Measurements from ENCODE around the gene YEATS4. TPM values are rescaled to one million over a fixed set of nuclear protein-coding genes. Genes with fewer than 3 reads are reported as not detected.

Gene YEATS4
- total RNA-seq, 2 experiments from 2014 or later = 26.2 TPM

DNA sequence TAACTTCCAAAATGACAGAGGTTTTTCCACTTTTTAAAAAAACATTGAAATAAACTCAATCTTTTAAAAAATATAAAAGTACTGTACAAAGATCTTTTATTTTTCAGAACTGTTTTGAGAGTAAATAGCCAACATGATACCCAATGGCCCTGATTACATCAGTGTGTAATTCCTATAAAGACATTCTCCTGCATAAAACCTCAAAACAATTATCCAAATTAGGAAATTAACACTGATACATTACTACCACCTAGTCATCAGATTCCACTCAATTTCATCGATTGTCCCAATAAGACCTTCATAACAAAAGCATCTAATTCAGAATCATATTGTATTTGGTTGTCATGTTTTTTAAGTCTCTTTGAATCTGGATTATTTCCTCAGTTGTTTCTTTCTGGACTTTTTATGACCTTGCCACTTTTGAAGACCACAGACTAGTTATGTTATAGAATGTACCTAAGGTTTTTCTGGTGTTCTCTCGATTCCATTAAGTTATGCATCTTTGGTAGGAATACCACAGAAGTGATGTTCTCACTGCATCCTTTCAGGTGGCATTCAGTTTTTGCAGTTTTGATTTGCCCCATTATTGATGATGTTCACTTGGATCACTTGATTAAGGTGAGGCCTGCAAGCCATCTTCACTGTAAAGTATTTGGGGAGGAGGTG lies 4.0 kb upstream of the YEATS4 start:
- ChIA-PET CTCF (interaction anchor here (0.6 kb wide), 1 partner anchor 215 kb away, joined by 3 read pairs; no protein-coding TSS in a partner anchor), POLR2A (no interaction called here)
- Histone ChIP-seq H3K27ac (ENCODE audit: low read depth in 1 of 2, low read length in 2 of 2) (no peak overlapping the region), H3K36me3 (ENCODE audit: insufficient read depth, low read length) (no peaks in the 10 kb centered on the region), H3K4me1 (ENCODE audit: insufficient read depth, low read length) (peaks cover 11% of the 10 kb centered on the region), H3K4me3 (ENCODE audit: low read length) (no peak overlapping the region), H3K27me3 (ENCODE audit: control insufficient read depth in 1 of 2, insufficient read depth in 2 of 2, low read length in 2 of 2) (no peaks in the 10 kb centered on the region), H3K9me3 (ENCODE audit: control insufficient read depth in 1 of 2, insufficient read depth in 1 of 2, low read length in 2 of 2) (no peaks in the 10 kb centered on the region)
- peaks cover 5% of the 10 kb centered on the region for H3K27me3 Mint-ChIP-seq
- H3K9me3 Mint-ChIP-seq = no peaks in the 10 kb centered on the region
- no peak for DNase-seq
- H3K4me3 Mint-ChIP-seq = no peak overlapping the region
- H3K27ac Mint-ChIP-seq = no peak overlapping the region
- peaks cover 5% of the 10 kb centered on the region for H3K36me3 Mint-ChIP-seq (ENCODE audit: low read depth)
- TF ChIP-seq CTCF (IDR thresholded peaks at IDR 0.05) = no peak
- intact Hi-C loops (cut with DNase I, micrococcal nuclease) = loop anchor here (2.0 to 10.0 kb wide), 7 partner anchors 25 to 1219 kb away; partner anchors contain the start of gene CCT2 (in 1 of the 2)
- peaks cover 19% of the 10 kb centered on the region for H3K4me1 Mint-ChIP-seq (ENCODE audit: low read depth)
- no peak for ATAC-seq (ENCODE audit: poor library complexity)

DNA sequence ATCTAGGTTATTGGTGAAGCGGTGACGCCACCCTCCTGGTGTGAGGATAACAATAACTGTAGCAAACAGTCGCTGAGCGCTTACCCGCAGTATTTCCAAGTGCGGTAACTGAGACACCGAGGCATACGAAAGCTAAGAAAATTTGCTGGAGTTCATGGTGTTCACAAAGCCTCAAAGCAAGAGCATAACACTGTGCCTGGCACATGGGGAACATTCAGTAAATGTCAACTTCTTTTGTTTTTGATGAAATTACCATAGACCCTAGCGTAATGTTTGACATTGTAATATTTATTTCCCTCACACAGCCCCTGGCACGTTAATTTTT lies 767 bp downstream of the YEATS4 start:
- ChIA-PET CTCF (interaction anchor here (0.7 kb wide), 1 partner anchor 210 kb away, joined by 3 read pairs; no protein-coding TSS in a partner anchor), POLR2A (interaction anchor here (0.9 to 4.7 kb wide), 2 partner anchors 27 to 29 kb away, joined by 3 to 38 read pairs; no protein-coding TSS in a partner anchor)
- Histone ChIP-seq H3K4me3 (ENCODE audit: low read length) (peak overlapping the region; percentile 100), H3K36me3 (ENCODE audit: insufficient read depth, low read length) (peaks cover 11% of the 10 kb centered on the region), H3K27me3 (ENCODE audit: control insufficient read depth in 1 of 2, insufficient read depth in 2 of 2, low read length in 2 of 2) (no peaks in the 10 kb centered on the region), H3K27ac (ENCODE audit: low read depth in 1 of 2, low read length in 2 of 2) (peak overlapping the region; percentile 96 to 99), H3K4me1 (ENCODE audit: insufficient read depth, low read length) (peaks cover 21% of the 10 kb centered on the region), H3K9me3 (ENCODE audit: control insufficient read depth in 1 of 2, insufficient read depth in 1 of 2, low read length in 2 of 2) (no peaks in the 10 kb centered on the region)
- peak overlapping the region; percentile 97 for H3K4me3 Mint-ChIP-seq
- H3K36me3 Mint-ChIP-seq (ENCODE audit: low read depth) = peaks cover 19% of the 10 kb centered on the region
- peak overlapping the region; percentile 95 for H3K27ac Mint-ChIP-seq
- peaks cover 27% of the 10 kb centered on the region for H3K4me1 Mint-ChIP-seq (ENCODE audit: low read depth)
- DNase-seq (no peak), ATAC-seq (ENCODE audit: poor library complexity) (no peak)
- H3K27me3 Mint-ChIP-seq = no peaks in the 10 kb centered on the region
- H3K9me3 Mint-ChIP-seq = no peaks in the 10 kb centered on the region
- intact Hi-C loops (cut with DNase I, micrococcal nuclease) = loop anchor here in 1 of 2 experiments (2.0 to 5.0 kb wide), 3 partner anchors 112 to 377 kb away; partner anchors contain the start of gene RAB3IP
- TF ChIP-seq CTCF (IDR thresholded peaks at IDR 0.05) = no peak

- Histone ChIP-seq H3K36me3 (ENCODE audit: insufficient read depth, low read length) (peaks cover 53% of the 10 kb centered on the region), H3K27ac (ENCODE audit: low read depth in 1 of 2, low read length in 2 of 2) (no peak overlapping the region), H3K27me3 (ENCODE audit: control insufficient read depth in 1 of 2, insufficient read depth in 2 of 2, low read length in 2 of 2) (no peaks in the 10 kb centered on the region), H3K4me1 (ENCODE audit: insufficient read depth, low read length) (no peaks in the 10 kb centered on the region), H3K9me3 (ENCODE audit: control insufficient read depth in 1 of 2, insufficient read depth in 1 of 2, low read length in 2 of 2) (no peaks in the 10 kb centered on the region), H3K4me3 (ENCODE audit: low read length) (no peak overlapping the region)
- peaks cover 69% of the 10 kb centered on the region for H3K36me3 Mint-ChIP-seq (ENCODE audit: low read depth)
- H3K4me1 Mint-ChIP-seq (ENCODE audit: low read depth) = peaks cover 18% of the 10 kb centered on the region
- ChIA-PET POLR2A (interaction anchor here (0.6 to 0.7 kb wide), 2 partner anchors 136 to 226 kb away, joined by 3 to 4 read pairs; no protein-coding TSS in a partner anchor), CTCF (interaction anchor here (1.1 kb wide), 1 partner anchor 76 kb away, joined by 3 read pairs; no protein-coding TSS in a partner anchor)
- H3K9me3 Mint-ChIP-seq = no peaks in the 10 kb centered on the region
- H3K27ac Mint-ChIP-seq = no peak overlapping the region
- DNase-seq (no peak), ATAC-seq (ENCODE audit: poor library complexity) (no peak)
- no peak overlapping the region for H3K4me3 Mint-ChIP-seq
- intact Hi-C loops (cut with DNase I, micrococcal nuclease) = no loop called here
- no peak for TF ChIP-seq CTCF (IDR thresholded peaks at IDR 0.05)
- no peaks in the 10 kb centered on the region for H3K27me3 Mint-ChIP-seq
Observed at GRCh38 chr12:69366796-69367195, 7.3 kb downstream of the YEATS4 start.

All from CD4-positive, alpha-beta T cell (primary cell).